Neural cell (in vitro differentiated cells): ENCODE data around the gene SKIL. TPM values are rescaled to one million over a fixed set of nuclear protein-coding genes. Genes with fewer than 3 reads are reported as not detected.
"Not testable (repeated sequence)": the region's sequence is repeated elsewhere in the genome, so short reads cannot be mapped to it uniquely, and the experiment has no call there.

Experiments used
- H2AFZ ChIP-seq: fragments of 200-600, 300-800 bp; sonication (generic), shearing (Covaris generic); 2 replicates; pipeline ENCODE4 v1.6.0; 2014; ENCODE audit warnings: low read depth, mild to moderate bottlenecking, antibody characterized with exemption, low read length, moderate library complexity
- H3F3A ChIP-seq: fragments of 200-600 bp; shearing (Covaris generic); 2 replicates; pipeline ENCODE4 v1.6.1; 2016; ENCODE audit warnings: mild to moderate bottlenecking, moderate library complexity, mixed read lengths, antibody characterized with exemption, low read length; ENCODE audit not compliant: insufficient read depth, poor library complexity, severe bottlenecking
- H3K27ac ChIP-seq: fragments of 200-600, 300-800 bp; sonication (generic), shearing (Covaris generic); 2 replicates; pipeline ENCODE4 v1.5.1; 2014; ENCODE audit warnings: mild to moderate bottlenecking, low read length, moderate library complexity
- H3K27me3 ChIP-seq: fragments of 300-800, 200-600 bp; sonication (generic), shearing (Covaris generic); 2 replicates; pipeline ENCODE4 v1.6.0; 2014; ENCODE audit warnings: mild to moderate bottlenecking, low read depth, low read length, moderate library complexity; ENCODE audit not compliant: insufficient read depth
- H3K36me3 ChIP-seq: fragments of 300-800, 200-600 bp; sonication (generic), shearing (Covaris generic); 2 replicates; pipeline ENCODE4 v1.5.1; 2014; ENCODE audit warnings: mild to moderate bottlenecking, antibody characterized with exemption, low read length, moderate library complexity; ENCODE audit not compliant: insufficient read depth
- H3K4me2 ChIP-seq: fragments of 300-800, 200-600 bp; sonication (generic), shearing (Covaris generic); 2 replicates; pipeline ENCODE4 v1.6.0; 2014; ENCODE audit warnings: mild to moderate bottlenecking, low read length
- H3K4me3 ChIP-seq: fragments of 300-800, 200-600 bp; sonication (generic), shearing (Covaris generic); 2 replicates; pipeline ENCODE4 v1.5.1; 2014; ENCODE audit warnings: mild to moderate bottlenecking, low read length, moderate library complexity
- H3K79me2 ChIP-seq: fragments of 200-600 bp; shearing (Covaris generic); replicated peaks from 2 replicates; pipeline ENCODE4 v1.6.0; 2014; ENCODE audit warnings: mild to moderate bottlenecking, low read length, moderate library complexity; ENCODE audit not compliant: insufficient read depth
- H3K9ac ChIP-seq: fragments of 300-800, 200-600 bp; sonication (generic), shearing (Covaris generic); 2 replicates; pipeline ENCODE4 v1.6.1; 2016; ENCODE audit warnings: mild to moderate bottlenecking, low read length, mixed read lengths
- H3K9me2 ChIP-seq: fragments of 200-600 bp; shearing (Covaris generic); 2 replicates; pipeline ENCODE4 v1.6.1; 2016; ENCODE audit warnings: mild to moderate bottlenecking, low read length, mixed read lengths; ENCODE audit not compliant: insufficient read depth
- H3K9me3 ChIP-seq: fragments of 200-600, 300-800 bp; sonication (generic), shearing (Covaris generic); 2 replicates; pipeline ENCODE4 v1.6.1; 2016; ENCODE audit warnings: mild to moderate bottlenecking, mixed run types, low read length, moderate library complexity, mixed read lengths
- H4K20me1 ChIP-seq: fragments of 200-600 bp; shearing (Covaris generic); 2 replicates; pipeline ENCODE4 v1.6.1; 2016; ENCODE audit warnings: mild to moderate bottlenecking, mixed run types; ENCODE audit not compliant: insufficient read depth
- CTCF ChIP-seq: fragments of 450-650 bp; IDR thresholded peaks from 2 replicates; pipeline ENCODE4 v1.5.1; 2014; ENCODE audit warnings: antibody characterized with exemption, mild to moderate bottlenecking, moderate library complexity; ENCODE audit not compliant: poor library complexity, severe bottlenecking
- EP300 ChIP-seq: fragments of 450-650 bp; conservative IDR thresholded peaks from 2 replicates; pipeline ENCODE4 v1.6.1; 2014; ENCODE audit warnings: antibody characterized with exemption, mild to moderate bottlenecking, moderate library complexity; ENCODE audit not compliant: poor library complexity, severe bottlenecking
- POLR2AphosphoS5 ChIP-seq: IDR thresholded peaks from 2 replicates; pipeline ENCODE4 v1.6.1; 2012
- REST ChIP-seq: IDR thresholded peaks from 2 replicates; pipeline ENCODE4 v1.6.1; 2012; ENCODE audit warnings: borderline replicate concordance
- SMC3 ChIP-seq: fragments of 450-650 bp; conservative IDR thresholded peaks from 2 replicates; pipeline ENCODE4 v1.6.1; 2014; ENCODE audit warnings: antibody characterized with exemption, mild to moderate bottlenecking, moderate library complexity; ENCODE audit not compliant: poor library complexity
- TAF1 ChIP-seq: IDR thresholded peaks from 2 replicates; pipeline ENCODE4 v1.6.1; 2012; ENCODE audit warnings: low read depth
- polyA plus RNA-seq: library from polyadenylated mRNA; depleted of rRNA; stranded (reverse); fragments of >200 nt; gene quantifications from 2 replicates; pipeline ENCODE4 v1.2.3, GENCODE V29; 2014

SKIL gene
- polyA plus RNA-seq, 1 donor from 2014 or later: 36.9 TPM

- Histone ChIP-seq H3K9me2 (no peaks in the 10 kb centered on the region), H2AFZ (no peak overlapping the region), H4K20me1 (no peaks in the 10 kb centered on the region), H3F3A (no peaks in the 10 kb centered on the region), H3K9ac (no peak overlapping the region), H3K79me2 (no peaks in the 10 kb centered on the region), H3K4me2 (no peak overlapping the region), H3K27me3 (no peaks in the 10 kb centered on the region), H3K4me3 (no peak overlapping the region), H3K36me3 (no peaks in the 10 kb centered on the region), H3K27ac (no peak overlapping the region), H3K9me3 (no peaks in the 10 kb centered on the region)
- no peak for TF ChIP-seq POLR2AphosphoS5
- TF ChIP-seq SMC3: no peak
- no peak for TF ChIP-seq TAF1
- no peak for TF ChIP-seq REST
- no peak for TF ChIP-seq CTCF
- TF ChIP-seq EP300: no peak
Measured at GRCh38 chr3:170338690-170339340, 18.7 kb upstream of the SKIL start.

- not testable (repeated sequence) for H3K4me2 ChIP-seq, H3K36me3 ChIP-seq, H3K4me3 ChIP-seq, H3K79me2 ChIP-seq, H2AFZ ChIP-seq, H3K9me3 ChIP-seq, H3F3A ChIP-seq, H3K27ac ChIP-seq, H3K9ac ChIP-seq, H3K9me2 ChIP-seq, H4K20me1 ChIP-seq, H3K27me3 ChIP-seq
Measured at GRCh38 chr3:170342273-170342672, 15.2 kb upstream of the SKIL start.

GRCh38 chr3:170343859-170344258 lies 13.7 kb upstream of the SKIL start:
- not testable (repeated sequence) for H3K9me2 ChIP-seq, H3K27me3 ChIP-seq, H3K4me3 ChIP-seq, H3K79me2 ChIP-seq, H2AFZ ChIP-seq, H4K20me1 ChIP-seq, H3K27ac ChIP-seq, H3K9ac ChIP-seq, H3K4me2 ChIP-seq, H3F3A ChIP-seq, H3K36me3 ChIP-seq, H3K9me3 ChIP-seq
